ENCODE data around the gene CCDC197. TPM values are rescaled to one million over a fixed set of nuclear protein-coding genes. Genes with fewer than 3 reads are reported as not detected.

Gene CCDC197
- total and polyA plus RNA-seq, 2 of the 4 experiments (the other 2 are of a cell fraction): not detected

DNA sequence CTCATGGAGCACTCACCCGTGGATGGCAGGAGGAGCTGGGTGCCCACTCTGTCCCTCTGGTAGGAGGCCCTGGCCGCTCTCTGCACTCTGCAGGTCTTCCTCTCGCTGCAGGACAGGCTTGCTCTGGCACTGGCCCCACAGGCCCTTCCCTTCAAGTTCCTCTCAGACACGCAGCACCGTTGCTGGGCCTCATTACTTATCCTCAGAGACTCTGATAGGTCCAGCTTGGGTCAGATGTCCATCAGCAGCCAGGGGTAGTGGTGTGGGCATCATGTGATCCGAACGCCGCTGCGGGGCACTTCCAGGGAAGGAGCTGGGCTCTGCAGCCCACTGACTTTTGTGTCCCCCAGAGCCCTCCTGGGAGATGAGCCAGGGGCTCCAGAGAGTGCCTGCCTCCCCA, 40.9 kb downstream of the CCDC197 start:
- H2AFZ ChIP-seq (replicated peaks; ENCODE audit: low read length, poor library complexity): no peak overlapping the region
- no peak overlapping the region for H3K4ac ChIP-seq (ENCODE audit: low read depth, low read length)
- no peaks in the 10 kb centered on the region for H3K9me1 ChIP-seq (ENCODE audit: insufficient read depth, low read length)
- H2BK15ac ChIP-seq (ENCODE audit: low read depth, low read length): no peak overlapping the region
- 95% methylated on average over 4 of the region's 9 CpGs; no CpG with 5 or more reads in 1 of the 2 experiments for WGBS, 2 experiments (ENCODE audit: extremely low coverage in 2 of 2, insufficient read length in 1 of 2)
- no peak overlapping the region for H3K18ac ChIP-seq (ENCODE audit: low read depth, low read length)
- no peak overlapping the region for H3K27ac ChIP-seq (ENCODE audit: insufficient read depth, low read length)
- no TSS peak for BruUV-seq (replicated peaks)
- H3K23ac ChIP-seq (ENCODE audit: low read depth, low read length): no peak overlapping the region
- no peaks in the 10 kb centered on the region for H3K9me3 ChIP-seq (ENCODE audit: control insufficient read depth, insufficient read depth, low read length)
- no peak overlapping the region for H3K4me2 ChIP-seq (ENCODE audit: low read depth, low read length)
- intact Hi-C loops (cut with micrococcal nuclease) (no loop called here), in situ Hi-C loops (cut with MboI; ENCODE audit: low sequenced_read_pairs) (loop anchor here (5.0 kb wide), 1 partner anchor 99 kb away; no protein-coding TSS in a partner anchor), dilution Hi-C loops (cut with HindIII; ENCODE audit: low sequenced_read_pairs, unreplicated experiment) (no loop called here)
- no peak for TF ChIP-seq CHD1 (IDR thresholded peaks at IDR 0.05; ENCODE audit: low read depth, low read length)
- no peak for TF ChIP-seq USF2 (IDR thresholded peaks at IDR 0.05; ENCODE audit: low read depth, low read length)
- no peak for TF ChIP-seq CEBPB (IDR thresholded peaks at IDR 0.05; ENCODE audit: low read depth, low read length)
- TF ChIP-seq RAD21 (IDR thresholded peaks at IDR 0.05; ENCODE audit: low read length): no peak
- TF ChIP-seq BHLHE40 (IDR thresholded peaks at IDR 0.05; ENCODE audit: low read depth, low read length): no peak
- no peak for TF ChIP-seq POLR2A (IDR thresholded peaks at IDR 0.05; ENCODE audit: low read depth, low read length)
- TF ChIP-seq NFE2L2 (IDR thresholded peaks at IDR 0.05; ENCODE audit: low read depth, low read length): no peak
- TF ChIP-seq MAZ (IDR thresholded peaks at IDR 0.05; ENCODE audit: borderline replicate concordance, low read depth, low read length): no peak
- TF ChIP-seq CTCF (conservative IDR thresholded peaks at IDR 0.05; ENCODE audit: low read depth, low read length): no peak
- no peak for TF ChIP-seq RCOR1 (IDR thresholded peaks at IDR 0.05; ENCODE audit: insufficient replicate concordance, low read length)
- no peak for TF ChIP-seq ELK1 (IDR thresholded peaks at IDR 0.05; ENCODE audit: borderline replicate concordance, low read depth, low read length)
- peaks cover 9% of the 10 kb centered on the region for H3K4me1 ChIP-seq (ENCODE audit: control insufficient read depth, insufficient read depth, low read length)
- no peaks in the 10 kb centered on the region for H3K36me3 ChIP-seq (ENCODE audit: control insufficient read depth, insufficient read depth, low read length)
- DNase-seq (no peak), ATAC-seq (ENCODE audit: low read depth) (no peak)
- no peak overlapping the region for H2AK9ac ChIP-seq (replicated peaks; ENCODE audit: low read depth, low read length, poor library complexity)
- H4K5ac ChIP-seq (ENCODE audit: low read depth, low read length): no peak overlapping the region
- H3K27me3 ChIP-seq (ENCODE audit: control insufficient read depth, insufficient read depth, low read length): no peaks in the 10 kb centered on the region
- no peak overlapping the region for H2BK5ac ChIP-seq (ENCODE audit: low read depth, low read length, poor library complexity, severe bottlenecking)
- H3K9ac ChIP-seq (ENCODE audit: low read depth, low read length): no peak overlapping the region
- H3K14ac ChIP-seq (replicated peaks; ENCODE audit: low read depth, low read length): no peak overlapping the region
- no peak overlapping the region for H2AK5ac ChIP-seq (ENCODE audit: low read depth, low read length)
- H3K4me3 ChIP-seq (ENCODE audit: insufficient read depth, low read depth, low read length): no peak overlapping the region
- H3K79me1 ChIP-seq (ENCODE audit: low read depth in 1 of 2, low read length in 2 of 2): no peaks in the 10 kb centered on the region; a peak in 1 of 4 replicates
- no peaks in the 10 kb centered on the region; the same call in 1 of the 2 replicates for H4K20me1 ChIP-seq (ENCODE audit: insufficient read depth, low read length)
- no peak overlapping the region for H2BK120ac ChIP-seq (ENCODE audit: low read depth, low read length)
- H3K56ac ChIP-seq (ENCODE audit: extremely low read depth, insufficient read depth, low read length): no peak overlapping the region
- no peak overlapping the region for H4K91ac ChIP-seq (ENCODE audit: insufficient read depth, low read depth, low read length)
- H2BK20ac ChIP-seq (ENCODE audit: low read depth, low read length): no peak overlapping the region
- ChIA-PET CTCF (interaction anchor here (2.8 kb wide), 1 partner anchor 95 kb away, joined by 13 read pairs; no protein-coding TSS in a partner anchor), POLR2A (ENCODE audit: unreplicated experiment) (no interaction called here)
- H4K8ac ChIP-seq (ENCODE audit: low read depth in 2 of 2, low read length in 2 of 2): no peak overlapping the region

Data from IMR-90 (cell line).